HG03460 (cell line): ENCODE measurements around the gene ARHGEF1.
A peak's percentile ranks its signal among the peaks of the same experiment; 100 is the strongest.

Experiments used
- ATAC-seq: cut with Tn5 transposase; IDR thresholded peaks from one replicate; pipeline ENCODE4 v1.9.1; 2021; ENCODE audit not compliant: unreplicated experiment

Gene ARHGEF1

GRCh38 chr19:41882568-41883462 lies at the start of gene ARHGEF1:
Gene ARHGEF1, plus strand, starts transcription at chr19:41883184. Its CDS starts 4,899 bp downstream, at chr19:41888083.
- no peak for ATAC-seq

DNA sequence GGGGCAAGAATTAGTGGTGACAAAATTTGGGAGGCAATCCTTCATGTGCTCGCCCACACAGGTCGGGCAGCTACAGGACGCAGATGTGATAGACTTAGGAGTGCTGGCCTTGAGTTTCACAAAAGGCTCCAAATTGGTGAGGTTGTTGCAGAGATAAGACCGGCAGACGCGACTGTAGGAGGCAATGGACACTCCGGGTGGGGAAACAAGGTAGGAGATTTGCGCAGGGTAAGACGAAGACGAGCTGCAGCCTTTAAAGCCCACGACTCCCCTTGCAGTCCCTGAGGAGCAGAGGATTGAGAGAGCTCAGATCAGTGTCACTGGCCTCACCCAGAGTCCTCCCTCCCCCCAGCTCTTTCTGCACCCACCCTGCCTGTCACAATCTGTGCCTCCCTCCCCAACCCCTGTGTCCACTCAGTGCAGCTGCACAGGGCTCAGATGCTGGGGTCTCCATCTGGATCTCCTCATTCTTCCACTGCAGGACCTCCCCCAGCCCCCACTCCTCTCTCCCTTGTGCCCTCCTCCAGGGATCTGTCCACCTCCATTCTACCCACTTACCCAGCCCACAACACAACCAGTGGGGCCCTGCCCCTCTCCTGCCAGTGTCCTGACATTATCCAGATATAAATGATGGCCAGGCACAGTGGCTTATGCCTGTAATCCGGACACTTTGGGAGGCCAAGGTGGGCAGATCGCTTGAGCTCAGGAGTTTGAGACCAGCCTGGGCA lies 44.8 kb upstream of the ARHGEF1 start:
- no peak for ATAC-seq

DNA sequence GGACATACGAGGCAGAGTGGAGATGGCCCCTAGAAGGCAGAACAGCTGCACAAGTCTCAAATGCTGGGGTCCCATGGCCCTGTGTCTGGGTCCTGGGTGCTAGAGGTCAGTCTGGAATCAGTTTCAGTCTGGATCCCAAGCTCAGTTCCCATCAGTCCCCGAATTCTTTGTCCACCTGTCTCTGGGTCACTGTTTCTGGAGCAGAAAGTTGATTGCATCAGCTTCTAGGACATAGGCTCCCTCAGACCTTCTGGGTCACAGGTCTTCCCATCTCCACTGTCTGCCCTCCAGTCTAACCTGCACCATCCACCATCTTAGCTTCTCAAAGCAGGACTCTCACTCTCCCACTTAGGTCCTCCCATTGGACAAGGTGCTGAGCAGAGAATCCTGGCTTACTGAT lies 43.8 kb upstream of the ARHGEF1 start:
- ATAC-seq = no peak

GRCh38 chr19:41843371-41843770 lies 39.6 kb upstream of the ARHGEF1 start:
- no peak for ATAC-seq

DNA sequence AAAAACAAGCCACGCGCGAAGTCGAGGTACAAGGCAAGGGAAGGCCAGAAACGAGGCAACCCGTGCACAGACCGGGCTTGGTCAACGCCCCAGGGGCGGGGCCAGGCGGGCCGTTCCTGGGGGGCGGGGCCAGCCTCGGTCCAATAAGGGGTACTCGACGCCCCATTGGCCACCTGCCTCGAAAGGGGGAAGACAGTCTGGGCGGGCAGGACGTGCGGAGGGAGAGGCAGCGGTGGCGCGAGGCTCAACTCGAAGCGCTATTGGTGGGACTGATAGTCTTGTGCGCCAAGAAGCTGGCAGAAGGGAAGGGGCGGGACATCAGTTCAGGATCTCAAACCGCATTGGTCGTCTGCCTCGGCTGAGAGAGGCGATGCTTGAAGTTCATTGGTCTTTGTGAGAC lies 38.4 kb upstream of the ARHGEF1 start, which contains the start of gene LYPD4:
Gene LYPD4, minus strand, starts transcription at position 83 of the 400 bp plus-strand sequence. CDS start 5,398 bp downstream, outside the sequence.
- ATAC-seq = no peak

DNA sequence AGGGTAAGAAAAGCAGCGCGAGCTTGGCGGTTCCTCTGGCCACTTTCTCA lies 38.2 kb upstream of the ARHGEF1 start, which contains the start of gene DMRTC2:
Gene DMRTC2, plus strand, starts transcription at position 42 of the 50 bp plus-strand sequence. CDS start 2,387 bp downstream, outside the sequence.
- ATAC-seq = no peak

- ATAC-seq = no peak
Observed at GRCh38 chr19:41845051-41845590, 37.9 kb upstream of the ARHGEF1 start.

DNA sequence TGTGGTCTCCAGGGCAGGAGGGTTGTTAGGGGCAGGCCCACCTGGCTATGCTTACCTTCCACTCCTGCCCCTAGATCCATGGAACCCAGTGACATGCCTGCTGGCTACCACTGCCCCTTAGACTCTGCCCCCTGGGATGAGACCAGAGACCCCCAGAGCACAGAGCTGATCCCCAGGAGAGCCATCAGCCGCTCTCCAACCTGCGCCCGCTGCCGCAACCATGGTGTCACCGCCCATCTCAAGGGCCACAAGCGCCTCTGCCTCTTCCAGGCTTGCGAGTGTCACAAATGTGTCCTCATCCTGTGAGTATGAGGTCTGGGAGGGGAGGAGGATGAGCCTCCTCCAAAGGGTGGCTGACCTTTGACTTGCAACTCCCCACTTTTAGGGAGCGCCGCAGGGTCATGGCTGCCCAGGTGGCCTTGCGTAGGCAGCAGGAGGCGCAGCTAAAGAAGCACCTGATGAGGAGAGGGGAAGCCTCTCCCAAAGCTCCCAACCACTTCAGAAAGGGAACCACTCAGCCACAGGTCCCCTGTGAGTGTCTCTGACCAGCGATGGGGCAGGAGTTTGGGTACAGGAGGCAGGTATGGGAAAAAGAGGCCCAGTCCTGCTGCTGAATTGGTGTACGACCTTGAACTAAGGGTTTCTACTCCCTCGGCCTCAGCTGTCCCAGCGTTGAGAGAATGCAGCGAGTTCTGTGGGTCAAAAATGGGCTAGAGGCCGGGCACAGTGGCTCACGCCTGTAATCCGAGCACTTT lies 35.5 kb upstream of the ARHGEF1 start:
- no peak for ATAC-seq

DNA sequence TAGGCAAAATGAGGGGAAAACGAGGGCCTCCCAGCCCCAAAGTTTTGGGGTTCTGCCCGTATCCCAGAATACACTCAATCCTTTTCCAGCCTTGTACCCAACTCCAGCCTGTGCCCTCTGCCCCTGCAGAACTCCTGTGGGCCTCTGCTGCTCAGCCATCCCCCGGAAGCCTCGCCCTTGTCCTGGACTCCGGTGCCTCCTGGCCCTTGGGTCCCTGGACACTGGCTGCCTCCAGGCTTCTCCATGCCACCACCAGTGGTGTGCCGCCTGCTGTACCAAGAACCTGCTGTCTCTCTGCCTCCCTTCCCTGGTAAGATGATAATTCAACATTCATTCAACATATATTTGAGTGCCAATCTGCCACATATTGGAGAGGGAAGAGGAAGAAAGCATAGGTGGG lies 34.3 kb upstream of the ARHGEF1 start:
- ATAC-seq = no peak

DNA sequence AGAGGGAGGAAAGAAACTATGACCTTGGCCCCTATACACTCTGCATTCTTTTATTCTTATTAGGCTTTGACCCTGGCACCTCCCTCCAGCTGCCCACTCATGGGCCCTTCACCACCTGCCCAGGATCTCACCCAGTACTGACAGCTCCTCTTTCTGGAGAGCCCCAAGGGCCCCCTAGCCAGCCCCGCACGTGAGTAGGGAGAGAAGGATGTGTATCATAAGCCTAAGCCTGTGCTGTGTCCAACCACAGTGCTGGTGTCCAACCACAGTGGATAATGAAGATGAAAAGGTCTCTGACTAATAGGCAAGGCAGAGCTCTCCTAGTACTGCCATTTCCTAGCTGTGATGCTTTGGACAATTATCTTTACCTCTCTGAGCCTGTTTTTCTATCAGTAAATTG lies 33.9 kb upstream of the ARHGEF1 start:
- no peak for ATAC-seq

DNA sequence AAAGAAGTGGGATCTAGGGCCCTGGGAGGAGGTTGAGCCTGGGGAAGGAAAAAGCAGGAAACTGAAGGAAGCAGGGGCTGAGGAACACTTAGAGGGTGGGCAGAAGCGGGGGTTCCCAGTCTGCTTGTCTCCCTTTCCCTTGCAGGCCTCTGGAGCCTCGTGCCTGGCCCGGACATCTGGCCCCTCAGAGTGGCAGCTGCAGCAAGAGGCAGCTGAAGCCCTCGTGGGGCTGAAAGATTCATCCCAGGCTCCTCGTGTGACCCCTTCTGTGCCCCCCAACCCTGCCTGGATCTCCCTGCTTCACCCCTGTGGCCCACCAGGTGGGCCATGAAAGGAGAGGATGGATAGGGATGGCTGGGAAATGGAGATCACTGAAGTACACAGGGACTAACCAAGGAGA lies 32.6 kb upstream of the ARHGEF1 start:
- no peak for ATAC-seq

- ATAC-seq = no peak
Observed at GRCh38 chr19:41851456-41851855, 31.5 kb upstream of the ARHGEF1 start.

DNA sequence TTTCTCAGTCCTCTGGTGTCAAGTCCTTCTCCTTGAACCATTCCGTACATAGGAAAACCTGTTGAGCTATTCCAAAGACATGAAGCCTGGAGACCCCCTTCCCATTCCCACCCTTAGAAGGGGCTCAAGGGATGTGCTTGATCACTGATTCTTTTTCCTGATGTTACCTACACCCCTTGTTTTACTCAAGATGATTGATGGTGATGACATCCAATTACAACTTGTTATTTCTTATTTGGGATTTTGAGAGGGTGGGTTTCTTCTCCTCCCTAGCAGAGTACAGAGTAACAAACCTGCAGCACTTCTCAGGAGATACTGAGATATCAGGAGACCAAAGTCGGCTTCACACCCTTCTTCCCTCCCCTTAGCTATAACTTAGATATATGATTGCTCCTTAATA lies 29.6 kb upstream of the ARHGEF1 start:
- ATAC-seq = no peak

DNA sequence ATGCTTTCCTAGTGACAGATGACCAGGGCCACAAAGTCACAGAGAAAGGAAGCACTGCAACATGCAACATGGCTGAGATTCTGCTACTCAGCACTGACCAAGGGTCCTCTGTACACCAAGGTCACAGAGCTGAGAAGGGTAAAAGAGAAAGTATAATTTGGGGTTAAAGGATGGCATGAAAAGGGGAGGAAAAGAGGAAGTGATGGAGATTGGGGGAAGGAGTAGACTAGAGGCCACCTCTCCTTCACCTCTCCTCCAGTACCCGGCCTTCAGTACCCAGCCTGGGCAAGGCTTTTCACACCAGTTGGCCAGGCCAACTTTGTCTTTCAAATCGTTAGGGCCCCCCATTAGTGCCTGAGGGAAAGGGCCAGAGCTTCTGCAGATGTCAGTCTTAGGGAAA lies 29.2 kb upstream of the ARHGEF1 start:
- no peak for ATAC-seq

DNA sequence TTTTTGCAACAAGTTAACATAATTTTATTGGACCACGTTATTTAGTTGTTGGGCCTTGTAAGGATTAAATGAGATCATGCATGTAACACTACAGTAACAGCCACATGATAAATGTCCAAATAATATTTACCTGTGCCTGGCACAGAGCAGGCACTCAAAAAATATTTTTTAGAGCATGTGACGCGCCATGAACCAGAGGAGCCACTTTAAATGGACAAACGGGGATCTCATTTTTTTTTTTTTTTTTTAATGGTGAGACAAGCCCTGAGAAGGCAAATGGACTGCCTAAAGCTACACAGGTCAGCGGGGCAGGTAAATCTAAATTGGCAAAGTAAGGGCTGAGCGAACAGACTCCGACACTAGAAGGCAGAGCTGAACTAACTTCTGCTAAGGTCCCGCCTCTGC lies 23.8 kb upstream of the ARHGEF1 start:
- no peak for ATAC-seq

GRCh38 chr19:41859618-41860418 lies 23.2 kb upstream of the ARHGEF1 start, which contains the start of gene RPS19:
Gene RPS19, plus strand, starts transcription at chr19:41860255. Its CDS starts 520 bp downstream, at chr19:41860775.
- ATAC-seq = peak; percentile 75

DNA sequence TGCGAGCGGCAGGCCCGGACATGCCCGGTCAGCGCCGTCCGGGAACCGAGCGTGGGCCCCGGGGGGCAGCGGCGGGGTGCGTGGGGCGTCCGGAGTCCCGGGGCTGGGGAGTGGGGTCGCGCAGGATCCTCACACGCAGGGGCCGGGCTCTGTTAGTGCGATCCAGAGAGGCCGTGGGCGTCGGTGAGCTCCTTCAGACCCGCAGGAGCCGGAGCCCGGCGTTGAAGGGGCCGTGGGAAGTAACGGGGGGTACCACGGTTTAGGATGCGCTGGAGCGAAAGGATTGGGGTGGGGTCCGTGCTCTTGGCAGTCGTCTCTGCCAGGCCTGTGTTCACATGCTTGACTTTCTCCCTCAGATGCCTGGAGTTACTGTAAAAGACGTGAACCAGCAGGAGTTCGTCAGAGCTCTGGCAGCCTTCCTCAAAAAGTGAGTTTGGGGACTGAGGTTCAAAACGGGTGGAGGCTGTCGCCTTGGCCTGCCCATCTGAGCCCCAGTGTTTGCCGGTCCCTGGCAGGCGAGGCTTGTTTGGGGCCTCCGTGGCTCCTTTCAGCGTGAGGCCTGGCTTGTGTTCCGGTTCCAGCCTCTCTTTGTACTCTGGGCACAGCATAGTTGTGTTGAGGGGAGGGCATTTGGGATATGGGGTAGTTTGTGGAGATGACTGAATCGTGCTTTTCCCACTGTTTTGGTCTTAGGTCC lies 22.4 kb upstream of the ARHGEF1 start:
- no peak for ATAC-seq

DNA sequence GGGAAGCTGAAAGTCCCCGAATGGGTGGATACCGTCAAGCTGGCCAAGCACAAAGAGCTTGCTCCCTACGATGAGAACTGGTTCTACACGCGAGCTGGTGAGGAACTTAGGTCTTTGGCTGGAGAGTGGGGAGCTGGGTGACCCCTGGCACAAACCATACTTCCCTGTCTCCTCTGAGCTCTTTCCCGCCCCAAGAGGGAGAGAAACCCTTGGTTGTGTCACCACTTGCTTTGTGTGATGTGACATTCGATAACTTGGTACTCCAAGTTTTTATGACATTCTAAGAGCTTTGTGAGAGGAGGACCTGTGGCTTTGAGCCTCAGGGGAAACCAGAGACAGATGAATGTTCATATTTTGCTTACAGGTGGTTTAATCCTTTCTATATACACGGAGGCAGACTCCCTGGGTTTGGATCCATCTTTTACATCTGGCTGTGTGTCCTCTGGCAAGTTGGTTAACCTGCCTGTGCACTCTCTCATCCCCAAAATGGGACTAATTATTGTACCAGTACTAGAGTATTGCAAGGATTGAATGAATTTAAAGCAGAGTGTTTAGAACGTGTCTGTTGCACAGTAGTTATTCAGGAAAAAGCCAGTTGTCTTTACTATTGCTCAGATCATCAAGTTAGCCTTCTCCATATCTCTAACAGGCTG lies 21.7 kb upstream of the ARHGEF1 start:
- no peak for ATAC-seq

- no peak for ATAC-seq
Observed at GRCh38 chr19:41861846-41862245, 21.1 kb upstream of the ARHGEF1 start.
